GM12872 (cell line): ENCODE measurements around the gene COBLL1.

Experiments used
- CTCF ChIP-seq: IDR thresholded peaks from 3 replicates; pipeline ENCODE4 v1.5.1; 2011; ENCODE audit warnings: low read depth, mild to moderate bottlenecking, low read length, moderate library complexity; ENCODE audit not compliant: insufficient read depth

COBLL1 gene

GRCh38 chr2:164675027-164675426, 166.6 kb downstream of the COBLL1 start:
- no peak for TF ChIP-seq CTCF

GRCh38 chr2:164671664-164672396, 169.8 kb downstream of the COBLL1 start:
- no peak for TF ChIP-seq CTCF

- TF ChIP-seq CTCF = no peak
Observed at GRCh38 chr2:164669291-164669690, 172.3 kb downstream of the COBLL1 start.

- TF ChIP-seq CTCF = no peak
Observed at GRCh38 chr2:164667566-164667965, 174.1 kb downstream of the COBLL1 start.

GRCh38 chr2:164664070-164664469, 177.6 kb downstream of the COBLL1 start:
- no peak for TF ChIP-seq CTCF

- no peak for TF ChIP-seq CTCF
Observed at GRCh38 chr2:164662868-164663631, 178.6 kb downstream of the COBLL1 start.

- TF ChIP-seq CTCF = no peak
Observed at GRCh38 chr2:164662066-164662465, 179.6 kb downstream of the COBLL1 start.
